ENCODE results near the gene ZNF672. TPM values are rescaled to one million over a fixed set of nuclear protein-coding genes. Genes with fewer than 3 reads are reported as not detected.

Gene ZNF672
- total and polyA plus RNA-seq, 2 of the 4 experiments (the other 2 are of a cell fraction) = 6.6 to 12.6 TPM

- H2AK5ac ChIP-seq (ENCODE audit: low read depth, low read length) = no peak overlapping the region
- ChIA-PET POLR2A (ENCODE audit: unreplicated experiment) (no interaction called here), CTCF (interaction anchor here (0.5 kb wide), 1 partner anchor 56 kb away, joined by 3 read pairs; no protein-coding TSS in a partner anchor)
- H3K23ac ChIP-seq (ENCODE audit: low read depth, low read length) = no peak overlapping the region
- H4K91ac ChIP-seq (ENCODE audit: insufficient read depth, low read depth, low read length) = no peak overlapping the region
- H3K9me1 ChIP-seq (ENCODE audit: insufficient read depth, low read length) = peaks cover 24% of the 10 kb centered on the region
- H3K9me3 ChIP-seq (ENCODE audit: control insufficient read depth, insufficient read depth, low read length) = no peaks in the 10 kb centered on the region
- DNase-seq = no peak
- H3K9ac ChIP-seq (ENCODE audit: low read depth, low read length) = no peak overlapping the region
- H3K4me3 ChIP-seq (ENCODE audit: insufficient read depth, low read depth, low read length) = no peak overlapping the region
- no peak overlapping the region for H2BK15ac ChIP-seq (ENCODE audit: low read depth, low read length)
- peaks cover 37 to 59% of the 10 kb centered on the region in 2 experiments for H3K79me1 ChIP-seq (ENCODE audit: low read depth in 1 of 2, low read length in 2 of 2)
- intact Hi-C loops (cut with micrococcal nuclease) (no loop called here), dilution Hi-C loops (cut with HindIII; ENCODE audit: low sequenced_read_pairs, unreplicated experiment) (no loop called here), in situ Hi-C loops (cut with MboI; ENCODE audit: low sequenced_read_pairs) (no loop called here)
- no peak for ATAC-seq (ENCODE audit: low read depth)
- no peak overlapping the region for H2AK9ac ChIP-seq (replicated peaks; ENCODE audit: low read depth, low read length, poor library complexity)
- TF ChIP-seq CEBPB (IDR thresholded peaks at IDR 0.05; ENCODE audit: low read depth, low read length) (no peak), RFX5 (IDR thresholded peaks at IDR 0.05; ENCODE audit: low read depth, low read length) (no peak), SMC3 (IDR thresholded peaks at IDR 0.05; ENCODE audit: low read depth, low read length) (no peak), POLR2A (IDR thresholded peaks at IDR 0.05; ENCODE audit: low read depth, low read length) (no peak), FOS (IDR thresholded peaks at IDR 0.05; ENCODE audit: low read depth, low read length) (no peak), MAZ (IDR thresholded peaks at IDR 0.05; ENCODE audit: borderline replicate concordance, low read depth, low read length) (no peak), RAD21 (IDR thresholded peaks at IDR 0.05; ENCODE audit: low read length) (no peak), CHD1 (IDR thresholded peaks at IDR 0.05; ENCODE audit: low read depth, low read length) (no peak)
- TF ChIP-seq, protein P1, sequence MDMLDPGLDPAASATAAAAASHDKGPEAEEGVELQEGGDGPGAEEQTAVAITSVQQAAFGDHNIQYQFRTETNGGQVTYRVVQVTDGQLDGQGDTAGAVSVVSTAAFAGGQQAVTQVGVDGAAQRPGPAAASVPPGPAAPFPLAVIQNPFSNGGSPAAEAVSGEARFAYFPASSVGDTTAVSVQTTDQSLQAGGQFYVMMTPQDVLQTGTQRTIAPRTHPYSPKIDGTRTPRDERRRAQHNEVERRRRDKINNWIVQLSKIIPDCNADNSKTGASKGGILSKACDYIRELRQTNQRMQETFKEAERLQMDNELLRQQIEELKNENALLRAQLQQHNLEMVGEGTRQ (IDR thresholded peaks at IDR 0.05; ENCODE audit: low read depth, low read length) = no peak
- no peak overlapping the region for H2BK5ac ChIP-seq (ENCODE audit: low read depth, low read length, poor library complexity, severe bottlenecking)
- no peak overlapping the region for H3K4ac ChIP-seq (ENCODE audit: low read depth, low read length)
- H3K56ac ChIP-seq (ENCODE audit: extremely low read depth, insufficient read depth, low read length) = no peak overlapping the region
- H4K20me1 ChIP-seq (ENCODE audit: insufficient read depth, low read length) = peaks cover 15% of the 10 kb centered on the region; the same call in 1 of the 2 replicates
- H3K4me1 ChIP-seq (ENCODE audit: control insufficient read depth, insufficient read depth, low read length) = peaks cover 6% of the 10 kb centered on the region
- no TSS peak for BruUV-seq (replicated peaks)
- H3K14ac ChIP-seq (replicated peaks; ENCODE audit: low read depth, low read length) = no peak overlapping the region
- WGBS, 2 experiments (ENCODE audit: extremely low coverage in 2 of 2, insufficient read length in 1 of 2) = 100% methylated on average over 9 of the region's 13 CpGs; no CpG with 5 or more reads in 1 of the 2 experiments
- no peak overlapping the region for H2BK20ac ChIP-seq (ENCODE audit: low read depth, low read length)
- no peak overlapping the region for H4K5ac ChIP-seq (ENCODE audit: low read depth, low read length)
- H4K8ac ChIP-seq (ENCODE audit: low read depth in 2 of 2, low read length in 2 of 2) = no peak overlapping the region
- peaks cover 61% of the 10 kb centered on the region for H3K36me3 ChIP-seq (ENCODE audit: control insufficient read depth, insufficient read depth, low read length)
- no peak overlapping the region for H3K27ac ChIP-seq (ENCODE audit: insufficient read depth, low read length)
- H3K27me3 ChIP-seq (ENCODE audit: control insufficient read depth, insufficient read depth, low read length) = no peaks in the 10 kb centered on the region
- H2BK120ac ChIP-seq (ENCODE audit: low read depth, low read length) = no peak overlapping the region
- H3K4me2 ChIP-seq (ENCODE audit: low read depth, low read length) = no peak overlapping the region
- no peak overlapping the region for H2AFZ ChIP-seq (replicated peaks; ENCODE audit: low read length, poor library complexity)
- no peak overlapping the region for H3K18ac ChIP-seq (ENCODE audit: low read depth, low read length)
These were observed 21.8 kb upstream of the ZNF672 start for GRCh38 chr1:248816042-248816851.

Data from IMR-90 (cell line).